Stimulated activated CD4-positive, alpha-beta T cell treated with anti-CD3 and anti-CD28 coated beads, Interleukin-4, amount 100 ng/mL, for 4 hours (primary cell): ENCODE data around the gene ME3.
"Not testable (repeated sequence)": the region's sequence is repeated elsewhere in the genome, so short reads cannot be mapped to it uniquely, and the experiment has no call there.

Experiments used
- DNase-seq, 2 experiments: peaks; one replicate each; pipeline ENCODE4 v3.0.0-alpha.2; 2020

The ME3 gene

GRCh38 chr11:86660736-86661135 lies 11.7 kb downstream of the ME3 start:
- DNase-seq, result no peak

GRCh38 chr11:86660088-86660487 lies 12.3 kb downstream of the ME3 start:
- DNase-seq, result no peak

GRCh38 chr11:86658534-86658933 lies 13.9 kb downstream of the ME3 start:
- DNase-seq, result no peak

- DNase-seq, result not testable (repeated sequence)
Measured at GRCh38 chr11:86645212-86645611, 27.2 kb downstream of the ME3 start.

GRCh38 chr11:86644291-86644690 lies 28.1 kb downstream of the ME3 start:
- no peak for DNase-seq

- DNase-seq, result no peak
Measured at GRCh38 chr11:86641537-86642261, 30.7 kb downstream of the ME3 start.

GRCh38 chr11:86639137-86639536 lies 33.3 kb downstream of the ME3 start:
- no peak for DNase-seq

- no peak for DNase-seq
Measured at GRCh38 chr11:86638673-86639072, 33.7 kb downstream of the ME3 start.

GRCh38 chr11:86637988-86638387 lies 34.4 kb downstream of the ME3 start:
- DNase-seq, result no peak

- no peak for DNase-seq
Measured at GRCh38 chr11:86636275-86636674, 36.1 kb downstream of the ME3 start.

- DNase-seq, result no peak
Measured at GRCh38 chr11:86632499-86633269, 39.7 kb downstream of the ME3 start.

GRCh38 chr11:86630229-86630981 lies 42.0 kb downstream of the ME3 start:
- no peak for DNase-seq

- no peak for DNase-seq
Measured at GRCh38 chr11:86629045-86629706, 43.2 kb downstream of the ME3 start.

GRCh38 chr11:86627776-86628455 lies 44.5 kb downstream of the ME3 start:
- no peak for DNase-seq

- DNase-seq, result no peak
Measured at GRCh38 chr11:86625981-86626380, 46.4 kb downstream of the ME3 start.

GRCh38 chr11:86625544-86625943 lies 46.9 kb downstream of the ME3 start:
- no peak for DNase-seq

GRCh38 chr11:86624366-86624765 lies 48.0 kb downstream of the ME3 start:
- DNase-seq, result no peak

GRCh38 chr11:86623736-86624135 lies 48.7 kb downstream of the ME3 start:
- no peak for DNase-seq

GRCh38 chr11:86623041-86623621 lies 49.3 kb downstream of the ME3 start:
- no peak for DNase-seq

- no peak for DNase-seq
Measured at GRCh38 chr11:86621854-86622253, 50.6 kb downstream of the ME3 start.

GRCh38 chr11:86620891-86621521 lies 51.4 kb downstream of the ME3 start:
- DNase-seq, result no peak

GRCh38 chr11:86619428-86619827 lies 53.0 kb downstream of the ME3 start:
- DNase-seq, result not testable (repeated sequence)
